ENCODE results near the gene DIS3L2.
"Not testable (repeated sequence)": the region's sequence is repeated elsewhere in the genome, so short reads cannot be mapped to it uniquely, and the experiment has no call there.

Gene DIS3L2

DNA sequence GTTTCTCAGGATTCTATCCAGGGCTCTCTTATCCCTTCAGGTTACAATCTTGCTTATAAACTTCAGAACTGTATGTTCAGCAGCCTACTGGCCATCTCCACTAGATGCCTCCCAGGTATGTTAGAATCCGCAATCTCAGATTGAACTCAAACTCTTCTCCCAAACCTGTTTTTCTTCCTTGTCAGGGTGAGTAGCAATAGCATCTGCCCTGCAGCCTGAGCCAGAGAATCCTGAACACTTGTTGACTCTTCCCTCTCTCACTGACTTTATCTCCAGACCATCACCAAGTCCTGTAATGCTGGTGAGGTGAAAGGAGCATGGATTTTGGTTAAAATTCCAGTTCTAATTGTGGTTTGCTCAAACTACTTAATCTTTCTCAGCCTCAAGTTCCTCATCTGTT is 334.5 kb downstream of the DIS3L2 start:
- DNase-seq (ENCODE audit: low read depth, low spot score): peak; percentile 72

GRCh38 chr2:232296776-232297525 is 335.4 kb downstream of the DIS3L2 start:
- no peak for DNase-seq (ENCODE audit: low read depth, low spot score)

- no peak for DNase-seq (ENCODE audit: low read depth, low spot score)
These were observed 337.6 kb downstream of the DIS3L2 start for GRCh38 chr2:232299084-232299483.

- no peak for DNase-seq (ENCODE audit: low read depth, low spot score)
These were observed 338.6 kb downstream of the DIS3L2 start for GRCh38 chr2:232299927-232300674.

DNA sequence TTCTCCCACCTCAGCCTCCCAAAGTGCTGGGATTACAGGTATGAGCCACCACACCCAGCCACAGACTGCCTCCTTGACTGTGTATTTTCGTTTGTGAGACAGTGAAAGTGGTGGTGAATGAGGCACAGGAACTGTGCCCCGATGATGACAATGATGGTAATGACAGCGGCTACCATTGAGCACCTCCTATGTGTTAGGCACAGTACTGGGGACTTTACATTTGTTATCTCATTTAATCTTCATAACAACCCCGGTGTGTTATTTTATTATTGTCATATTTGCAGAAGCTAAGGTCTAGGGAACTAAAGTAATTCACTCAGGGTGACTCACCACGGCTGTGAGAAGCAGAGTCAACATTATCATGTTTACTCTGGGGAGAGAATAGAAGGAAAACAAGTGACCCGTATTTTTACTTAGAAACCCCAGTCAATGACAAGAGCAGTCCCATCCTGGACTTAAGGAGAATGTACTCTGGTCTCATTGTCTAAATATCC is 339.4 kb downstream of the DIS3L2 start:
- DNase-seq (ENCODE audit: low read depth, low spot score): no peak

GRCh38 chr2:232304236-232304635 is 342.7 kb downstream of the DIS3L2 start:
- no peak for DNase-seq (ENCODE audit: low read depth, low spot score)

DNA sequence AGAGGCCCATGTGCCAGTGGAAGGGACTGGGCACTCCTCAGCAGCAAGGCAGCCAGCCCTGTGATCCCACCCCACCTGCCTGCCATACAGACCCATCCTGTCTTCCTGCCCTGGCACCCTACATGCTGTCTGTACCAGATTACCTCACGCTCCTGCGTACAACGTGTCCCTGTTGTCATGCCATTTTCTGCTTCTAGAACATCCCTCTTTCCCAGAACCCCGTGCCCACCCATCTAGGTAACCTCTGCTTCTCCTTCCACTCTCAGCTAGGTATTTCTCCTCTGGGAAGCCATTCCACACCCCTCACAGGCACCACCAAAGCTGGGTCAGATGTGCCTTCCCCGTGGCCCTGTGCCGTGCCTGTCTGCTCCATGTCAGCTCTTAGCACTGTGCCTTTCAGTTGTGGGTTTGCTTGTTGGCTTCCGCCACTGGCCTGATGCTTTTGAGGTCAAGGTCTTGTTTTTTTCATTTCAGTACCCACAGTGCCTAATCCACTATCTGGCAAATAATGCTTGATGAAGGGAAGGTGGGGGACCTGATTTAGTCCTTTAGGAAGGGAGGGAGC is 345.3 kb downstream of the DIS3L2 start:
- DNase-seq (ENCODE audit: low read depth, low spot score): no peak

DNA sequence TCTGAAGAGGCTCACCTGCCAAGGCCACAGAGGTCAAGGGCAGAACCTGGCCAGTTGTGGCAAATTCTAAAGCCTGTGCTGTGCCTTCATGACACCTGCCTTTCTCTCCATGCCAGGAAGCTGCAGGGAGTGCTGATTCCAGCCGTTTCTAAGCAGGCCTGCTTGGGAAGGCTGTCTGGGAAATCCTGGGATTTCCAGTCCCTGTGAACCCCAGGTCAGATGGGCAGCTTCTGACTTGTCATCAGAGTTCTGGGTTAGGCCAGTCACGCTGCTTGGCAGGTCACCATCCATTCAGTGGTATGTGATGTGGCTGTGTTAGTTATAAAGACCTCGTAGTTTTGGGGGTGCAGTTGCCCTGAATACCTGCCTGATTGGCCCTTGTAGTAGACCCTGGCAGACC is 346.3 kb downstream of the DIS3L2 start:
- no peak for DNase-seq (ENCODE audit: low read depth, low spot score)

- no peak for DNase-seq (ENCODE audit: low read depth, low spot score)
These were observed 347.5 kb downstream of the DIS3L2 start for GRCh38 chr2:232308986-232309385.

DNA sequence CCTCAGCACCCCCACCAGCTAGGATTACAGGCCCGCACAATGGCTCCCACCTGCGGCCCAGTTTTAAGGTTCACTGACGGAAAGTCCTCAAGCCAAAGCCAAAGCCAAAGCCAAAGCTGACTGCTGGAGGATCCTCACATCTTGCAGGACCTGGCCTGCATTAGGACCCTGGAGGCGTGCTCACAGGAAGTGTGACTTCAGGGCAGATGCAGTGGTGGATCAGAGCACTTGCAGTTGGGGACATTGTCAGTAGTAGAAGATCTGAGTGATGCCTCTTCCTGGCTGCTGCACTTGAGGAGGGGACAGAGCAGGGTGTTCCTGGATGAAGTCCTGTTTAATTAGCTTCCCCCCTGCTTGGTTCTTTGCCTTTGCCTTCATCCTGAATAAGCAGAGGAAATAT is 348.1 kb downstream of the DIS3L2 start:
- DNase-seq (ENCODE audit: low read depth, low spot score): no peak

DNA sequence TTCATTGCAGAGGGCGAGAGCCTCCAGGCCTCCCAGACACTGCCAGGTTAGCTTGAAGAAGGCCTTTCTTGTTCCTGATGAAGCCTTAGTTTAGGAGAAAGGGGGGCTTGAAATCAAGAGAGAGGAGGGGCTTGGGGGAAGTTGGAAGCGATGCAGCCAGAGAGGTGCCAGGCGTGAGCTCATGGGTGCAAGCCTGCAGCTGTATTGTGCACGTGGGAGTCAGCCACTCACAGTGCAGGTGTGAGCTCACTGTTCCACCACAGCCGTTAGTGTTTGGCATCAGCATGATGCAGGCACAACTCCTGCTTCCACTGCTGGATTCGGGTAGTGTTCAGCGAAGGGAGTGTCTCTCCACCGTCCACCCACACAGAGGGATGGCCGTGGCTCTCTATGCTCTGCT is 348.6 kb downstream of the DIS3L2 start:
- DNase-seq (ENCODE audit: low read depth, low spot score): no peak

DNA sequence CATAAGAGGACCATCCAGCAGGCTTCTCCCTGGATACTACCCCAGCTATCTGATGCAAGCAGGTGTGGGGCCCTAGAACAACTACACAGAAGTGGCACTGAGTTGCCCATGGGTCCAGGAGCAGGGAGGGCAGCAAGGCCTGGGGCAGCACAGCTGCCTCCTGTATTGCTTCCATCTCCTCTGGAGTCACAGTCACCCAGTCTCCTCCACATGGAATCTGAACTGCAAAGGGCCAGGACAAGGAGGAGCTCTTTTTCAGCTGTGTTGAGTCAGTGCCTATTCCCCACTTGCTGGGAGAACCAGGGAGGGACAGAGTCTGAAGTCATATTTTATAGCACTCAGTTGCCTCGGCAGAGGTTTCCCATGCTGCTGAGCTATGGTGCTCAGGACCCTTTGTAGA is 349.2 kb downstream of the DIS3L2 start:
- no peak for DNase-seq (ENCODE audit: low read depth, low spot score)

DNA sequence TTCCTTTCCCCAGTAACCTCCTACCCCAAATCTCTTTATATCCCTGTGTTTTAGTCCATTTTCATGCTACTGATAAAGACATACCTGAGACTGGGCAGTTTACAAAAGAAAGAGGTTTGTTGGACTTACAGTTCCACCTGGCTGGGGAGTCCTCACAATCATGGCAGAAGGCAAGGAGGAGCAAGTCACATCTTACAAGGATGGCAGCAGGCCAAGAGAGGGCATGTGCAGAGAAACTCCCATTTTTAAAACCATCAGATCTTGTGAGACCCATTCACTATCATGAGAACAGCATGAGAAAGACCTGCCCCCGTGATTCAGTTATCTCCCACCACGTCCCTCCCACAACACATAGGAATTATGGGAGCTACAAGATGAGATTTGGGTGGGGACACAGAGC is 352.1 kb downstream of the DIS3L2 start:
- DNase-seq (ENCODE audit: low read depth, low spot score): not testable (repeated sequence)

DNA sequence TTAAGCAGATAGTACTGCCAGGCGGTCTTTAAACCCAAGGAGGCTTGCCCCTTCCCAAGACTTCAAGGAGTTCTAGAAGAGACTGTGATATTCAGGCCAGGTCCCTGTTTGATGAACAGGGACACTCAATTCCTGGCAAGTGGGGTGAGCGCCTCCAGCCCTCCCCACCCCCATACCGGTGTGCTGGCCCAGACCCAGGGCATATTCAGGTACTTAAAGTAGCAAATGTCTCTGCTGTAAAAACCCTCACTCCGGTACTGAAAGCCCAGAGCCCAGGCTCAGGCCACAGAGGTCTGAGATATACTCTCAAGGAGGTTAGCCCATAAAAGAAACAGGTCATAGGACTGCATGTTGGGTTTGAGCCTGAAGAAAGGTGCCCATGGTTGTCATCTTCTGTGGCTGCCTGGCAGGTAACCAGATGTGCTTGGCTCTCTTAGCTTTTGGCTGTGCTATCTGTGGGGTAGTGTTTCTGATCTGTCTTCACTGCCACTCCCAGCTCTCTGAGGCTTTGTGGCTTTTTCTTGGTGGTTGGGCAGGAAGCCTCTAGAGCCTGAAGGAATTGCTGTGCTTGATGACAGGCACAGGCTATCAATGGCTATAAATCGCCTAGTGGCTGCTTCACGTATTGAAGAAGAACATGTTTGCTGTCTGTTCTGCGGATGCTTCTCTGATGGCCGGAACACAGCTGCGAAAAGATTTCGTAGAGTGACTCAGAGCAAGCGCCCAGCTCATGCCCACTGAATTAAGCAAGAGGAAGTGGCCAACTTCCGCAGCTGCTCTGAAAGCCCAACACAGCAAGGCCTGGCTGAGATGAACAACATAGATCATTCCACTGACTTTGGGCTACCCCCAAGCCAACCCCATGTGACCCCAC is 353.8 kb downstream of the DIS3L2 start:
- DNase-seq (ENCODE audit: low read depth, low spot score): no peak

DNA sequence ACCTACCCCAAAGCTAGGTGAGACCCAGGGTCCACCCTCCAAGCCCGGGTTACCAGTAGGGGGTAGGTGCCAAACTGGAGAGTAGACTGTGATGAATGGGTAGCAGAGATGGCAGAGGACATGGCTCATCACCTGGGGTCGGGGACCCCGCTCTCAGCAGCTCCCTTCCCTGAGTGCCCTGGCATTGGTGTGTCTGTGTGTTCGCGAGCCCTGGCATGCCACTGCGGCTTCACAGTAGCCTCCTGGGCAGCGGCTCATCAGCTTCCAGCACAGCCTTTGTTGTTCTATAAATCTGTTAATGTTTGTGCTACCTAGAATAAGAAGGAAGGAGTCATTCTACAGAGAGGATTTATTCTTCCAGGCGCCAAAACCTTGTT is 354.4 kb downstream of the DIS3L2 start:
- no peak for DNase-seq (ENCODE audit: low read depth, low spot score)

GRCh38 chr2:232316461-232317330 is 355.2 kb downstream of the DIS3L2 start:
- DNase-seq (ENCODE audit: low read depth, low spot score): no peak

- no peak for DNase-seq (ENCODE audit: low read depth, low spot score)
These were observed 356.8 kb downstream of the DIS3L2 start for GRCh38 chr2:232318169-232318855.

GRCh38 chr2:232319067-232319802 is 357.7 kb downstream of the DIS3L2 start:
- no peak for DNase-seq (ENCODE audit: low read depth, low spot score)

DNA sequence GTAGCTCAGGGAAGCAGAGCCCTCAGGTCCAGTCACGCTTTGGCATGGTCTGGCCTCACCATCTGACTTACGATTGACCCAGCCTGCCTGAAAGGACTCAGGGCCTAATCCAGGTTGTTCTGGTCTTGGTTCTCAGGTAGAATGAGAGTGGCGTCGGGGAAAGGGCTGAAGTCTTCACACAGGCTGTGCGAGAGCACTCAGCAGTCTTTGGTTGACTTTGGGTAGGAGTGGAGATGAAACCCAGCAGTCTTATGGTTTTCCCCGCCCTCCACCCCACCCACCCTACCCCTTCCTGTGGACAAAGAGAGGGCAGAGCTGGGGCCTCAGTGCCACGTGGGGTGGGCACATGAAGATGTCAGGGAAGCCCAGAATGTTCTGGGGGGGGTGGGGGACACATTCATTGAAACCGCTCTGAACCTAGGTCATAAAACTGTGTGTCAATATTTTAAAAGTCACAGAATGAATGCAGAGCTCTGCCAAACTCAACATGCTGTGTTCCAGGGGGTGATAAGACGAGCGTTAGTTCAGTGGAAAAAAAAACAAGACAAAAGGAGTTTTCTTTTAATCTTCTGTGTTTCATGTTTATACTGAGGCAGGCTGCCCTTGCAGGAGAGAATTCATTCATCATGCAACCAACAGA is 358.4 kb downstream of the DIS3L2 start:
- no peak for DNase-seq (ENCODE audit: low read depth, low spot score)

Data from ELF-1 (cell line).